ENCODE results near the gene ETV5. TPM values are rescaled to one million over a fixed set of nuclear protein-coding genes. Genes with fewer than 3 reads are reported as not detected.

ETV5 gene
- total RNA-seq, 1 donor from 2014 or later, result 26.1 TPM

GRCh38 chr3:186123012-186123411 lies 14.1 kb upstream of the ETV5 start:
- DNase-seq, result no peak

GRCh38 chr3:186121968-186122367 lies 13.1 kb upstream of the ETV5 start:
- peak; percentile 57 for DNase-seq

- no peak for DNase-seq
Observed at GRCh38 chr3:186121278-186121677, 12.4 kb upstream of the ETV5 start.

GRCh38 chr3:186119499-186119898 lies 10.6 kb upstream of the ETV5 start:
- no peak for DNase-seq

GRCh38 chr3:186118692-186119091 lies 9.8 kb upstream of the ETV5 start:
- no peak for DNase-seq

DNA sequence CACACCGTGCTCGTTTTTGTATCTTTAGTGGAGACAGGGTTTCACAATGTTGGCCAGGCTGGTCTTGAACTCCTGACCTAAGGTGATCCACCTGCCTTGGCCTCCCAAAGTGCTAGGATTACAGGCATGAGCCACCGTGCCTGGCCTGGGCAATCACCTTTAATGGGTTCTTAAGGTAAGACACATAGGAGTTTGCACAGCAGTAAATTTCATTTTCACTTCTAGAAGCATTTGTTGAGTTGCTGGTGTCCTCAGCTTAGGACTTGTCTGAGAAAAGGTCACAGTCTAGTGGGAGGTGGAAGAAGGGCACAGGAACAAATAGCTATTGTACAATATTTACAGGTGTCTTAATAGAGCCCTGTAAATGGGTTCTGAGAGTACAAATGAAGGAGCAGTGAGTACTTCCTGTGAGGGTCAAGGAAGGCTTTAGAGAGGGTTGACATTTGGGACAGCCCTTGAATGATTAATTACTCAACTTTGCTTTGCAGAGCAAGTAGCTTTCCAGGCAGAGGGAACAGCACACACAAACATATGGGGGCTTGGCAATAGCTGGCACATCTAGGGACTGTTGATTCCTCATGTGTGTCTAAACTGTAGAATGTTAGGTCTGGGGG lies 8.7 kb upstream of the ETV5 start:
- DNase-seq, result no peak

- DNase-seq, result no peak
Observed at GRCh38 chr3:186115239-186115996, 6.5 kb upstream of the ETV5 start.

DNA sequence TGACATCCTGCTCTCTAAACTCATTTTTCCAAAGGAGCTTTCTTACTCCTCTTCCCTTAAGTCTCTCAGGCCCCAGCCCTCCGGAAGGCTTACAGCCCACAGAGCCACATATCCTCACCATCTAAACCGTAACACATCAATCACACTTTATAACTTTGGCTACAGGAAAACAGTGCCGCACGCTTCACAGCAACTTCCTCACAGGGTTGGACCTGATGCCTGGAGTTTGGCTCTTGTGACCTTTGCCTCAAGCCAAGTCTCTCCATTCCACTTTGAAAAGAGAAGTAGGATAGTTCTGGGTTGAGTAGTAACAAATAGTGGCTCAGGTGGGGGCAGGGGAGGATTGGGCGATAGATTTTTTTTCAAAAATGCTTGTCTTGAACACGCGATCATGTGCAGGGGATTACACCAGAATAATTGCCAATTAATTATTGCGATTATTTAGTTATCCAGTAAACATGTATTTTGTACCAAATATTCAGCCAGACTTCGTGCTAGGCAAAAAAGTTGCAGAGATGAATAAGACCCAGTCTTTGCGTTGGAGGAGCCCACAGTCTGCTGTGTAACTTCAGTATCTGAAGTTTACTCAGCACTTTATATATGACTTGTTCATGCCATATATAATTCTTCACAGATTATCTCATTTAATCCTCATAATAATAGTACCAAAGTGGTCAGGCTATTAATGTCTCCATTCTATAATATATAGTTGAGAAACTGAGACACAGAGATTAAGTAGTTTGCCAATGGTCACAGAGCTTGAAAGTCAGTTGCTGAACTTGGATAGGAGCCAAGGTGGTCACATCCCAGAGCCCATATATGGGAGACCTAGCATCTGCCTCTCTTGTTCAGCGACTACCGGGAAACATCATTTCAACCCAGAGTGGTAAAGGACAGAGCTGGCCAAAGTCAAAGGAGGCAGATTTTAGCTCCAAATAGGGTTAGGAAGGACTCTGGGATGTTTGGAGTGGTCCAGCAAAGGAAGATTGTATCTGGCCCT lies 2.4 kb upstream of the ETV5 start:
- peak; percentile 44 for DNase-seq

- DNase-seq, result peak; percentile 70
Observed at GRCh38 chr3:186109897-186110803, 1.3 kb upstream of the ETV5 start.

DNA sequence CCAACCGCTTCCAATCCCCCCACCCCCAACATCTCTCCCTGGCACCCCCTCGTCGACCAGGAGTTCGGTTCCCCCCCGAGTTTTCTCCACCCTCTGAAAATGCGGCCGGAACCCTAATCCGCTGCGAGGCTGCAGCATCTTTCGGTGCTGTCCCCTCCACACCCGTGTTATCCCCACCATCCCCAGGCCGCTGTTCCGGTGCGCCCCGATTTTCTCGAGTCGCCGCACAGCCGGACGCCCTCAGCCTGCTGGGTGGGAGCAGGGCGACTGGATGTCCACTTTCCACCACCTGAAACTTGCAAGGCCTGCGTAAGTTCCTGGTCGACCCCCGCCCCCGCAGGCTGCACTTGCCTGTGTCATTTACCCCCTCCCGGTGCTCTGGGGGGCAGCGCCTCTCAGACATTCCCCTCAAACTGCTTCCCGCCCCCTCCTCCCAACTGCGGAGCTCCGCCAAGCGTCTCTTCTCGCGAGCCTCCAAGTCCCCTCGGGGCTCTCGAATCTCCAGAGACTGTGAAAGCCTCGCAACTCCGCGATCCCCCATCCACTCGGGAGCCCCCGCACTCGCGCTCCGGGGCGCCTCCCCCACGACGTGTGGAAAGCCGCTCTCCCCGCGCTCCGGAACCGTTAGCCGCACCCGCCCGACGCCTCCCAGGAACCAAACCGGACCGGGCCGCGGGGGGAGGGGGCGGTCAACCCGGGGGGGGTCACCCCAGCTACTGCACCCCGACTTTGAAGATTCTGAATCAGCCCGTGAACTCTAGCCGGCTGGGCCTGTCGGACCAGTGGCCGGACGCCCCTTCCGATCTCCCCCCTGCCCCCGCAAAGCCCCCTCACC lies 566 bp downstream of the ETV5 start:
- peak; percentile 78 for DNase-seq

GRCh38 chr3:186107215-186108105 lies 1.4 kb downstream of the ETV5 start:
- DNase-seq, result peak; percentile 90

- no peak for DNase-seq
Observed at GRCh38 chr3:186105543-186105942, 3.3 kb downstream of the ETV5 start.

DNA sequence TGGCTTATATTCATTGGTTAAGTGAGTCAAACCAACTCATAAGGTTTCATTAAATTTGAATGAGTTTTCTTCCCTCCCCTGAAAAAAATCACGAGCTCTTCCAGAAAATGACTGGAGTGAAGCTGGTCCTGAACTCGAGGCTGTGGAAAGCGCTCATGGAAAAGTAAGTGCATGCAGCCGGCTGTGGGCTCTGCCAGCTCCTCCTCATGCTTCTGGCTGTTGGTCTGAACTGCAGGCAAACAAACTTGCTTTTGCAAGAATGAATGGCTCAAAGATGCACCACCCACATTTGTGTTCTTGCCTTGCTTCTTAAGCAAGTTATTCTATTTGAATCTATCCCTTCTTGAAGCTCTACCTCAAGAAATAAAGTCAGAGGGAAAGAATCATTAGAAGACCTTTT lies 6.2 kb downstream of the ETV5 start:
- peak; percentile 32 for DNase-seq

DNA sequence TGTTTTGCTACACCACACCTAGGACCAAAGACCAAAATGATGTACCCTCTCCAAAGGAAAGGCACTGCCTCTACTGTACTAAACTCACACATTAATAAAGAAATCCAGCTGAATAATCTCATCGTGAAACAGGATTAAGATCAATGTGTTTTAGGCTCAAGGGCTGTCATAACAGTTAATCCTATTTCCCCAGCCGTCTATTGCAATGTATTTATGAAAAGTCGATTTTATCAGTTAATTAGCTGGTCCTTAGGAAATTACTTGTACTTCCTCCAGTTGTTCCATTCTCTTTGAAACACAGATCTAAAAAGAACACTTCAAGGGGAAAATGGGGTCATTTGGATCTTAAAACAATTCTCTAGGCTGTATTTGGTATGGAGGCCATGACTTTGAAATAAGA lies 8.5 kb downstream of the ETV5 start:
- no peak for DNase-seq

DNA sequence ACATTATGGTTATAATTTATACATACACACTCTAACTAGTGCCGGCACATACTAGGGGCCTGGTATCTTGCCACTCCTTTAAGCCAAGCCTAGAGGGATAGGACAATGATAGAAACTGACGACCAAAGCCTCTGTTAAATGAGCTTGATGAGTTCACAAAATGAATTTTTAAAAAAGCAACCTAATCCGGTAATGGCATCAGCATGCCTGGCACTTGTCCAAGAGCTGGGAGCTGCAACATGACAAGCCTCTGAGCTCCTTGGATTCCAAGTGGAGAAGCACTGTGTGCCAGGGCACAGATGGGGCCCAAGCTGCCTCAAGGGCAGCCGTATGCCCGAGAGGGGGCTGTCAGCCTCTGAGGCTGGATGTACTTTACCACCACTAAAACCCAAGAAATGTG lies 9.7 kb downstream of the ETV5 start:
- peak; percentile 90 for DNase-seq

DNA sequence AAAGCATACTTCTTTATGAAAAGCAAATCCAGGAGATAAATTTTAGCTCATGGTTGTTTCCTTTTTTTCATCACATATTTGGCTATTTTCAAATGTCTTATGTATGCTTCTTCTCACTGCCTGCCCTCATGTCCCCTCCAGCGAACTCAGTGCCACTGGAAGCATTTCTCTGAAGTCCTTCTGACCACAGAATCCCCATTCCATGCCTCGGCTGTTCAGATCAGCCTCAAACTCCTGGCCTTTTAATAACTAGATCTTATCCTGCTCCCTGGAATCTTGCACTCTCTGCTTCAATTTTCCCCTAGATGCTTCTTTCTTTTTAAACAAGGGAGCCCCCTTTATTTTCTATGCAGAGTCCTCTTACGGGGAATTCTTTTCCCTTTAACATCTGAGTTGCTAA lies 10.1 kb downstream of the ETV5 start:
- no peak for DNase-seq

DNA sequence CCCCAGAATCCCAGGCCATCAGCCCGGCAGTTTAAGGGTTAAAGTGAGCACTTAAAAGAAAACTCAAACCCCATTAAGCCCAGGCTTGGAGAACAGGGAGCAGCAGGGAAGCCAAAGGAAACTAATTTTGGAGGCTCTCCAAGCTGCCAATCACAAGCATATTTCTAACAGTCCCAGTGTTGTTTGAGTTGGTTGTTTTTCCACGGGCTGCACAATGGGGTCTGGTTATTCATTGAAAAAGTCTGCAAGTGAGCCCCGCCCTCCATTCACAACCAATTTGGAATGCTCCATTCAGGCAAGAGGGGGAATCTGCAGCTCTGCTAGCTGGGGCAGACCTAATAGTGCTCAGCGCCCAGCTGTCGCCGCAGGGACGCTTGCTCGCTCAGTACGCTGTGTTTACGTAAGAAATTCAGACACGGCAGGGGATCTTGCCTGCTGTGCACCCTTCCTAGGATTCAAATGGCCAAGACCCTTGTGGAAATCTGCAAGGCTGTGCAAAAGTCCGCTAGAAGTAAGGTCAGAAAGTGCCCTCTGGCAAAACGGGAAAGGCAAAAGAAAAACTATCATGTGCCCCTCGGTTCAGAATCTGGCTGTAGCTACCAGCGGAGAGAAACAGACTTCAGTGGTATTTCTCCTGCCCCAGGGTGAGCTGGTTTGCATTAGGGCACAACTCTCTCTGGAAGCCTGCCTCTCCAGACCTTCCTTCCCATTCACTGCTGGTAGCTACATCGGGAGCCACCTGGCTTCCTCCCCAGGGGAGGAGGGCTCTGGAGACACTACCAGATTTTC lies 11.0 kb downstream of the ETV5 start:
- DNase-seq, result peak; percentile 97

DNA sequence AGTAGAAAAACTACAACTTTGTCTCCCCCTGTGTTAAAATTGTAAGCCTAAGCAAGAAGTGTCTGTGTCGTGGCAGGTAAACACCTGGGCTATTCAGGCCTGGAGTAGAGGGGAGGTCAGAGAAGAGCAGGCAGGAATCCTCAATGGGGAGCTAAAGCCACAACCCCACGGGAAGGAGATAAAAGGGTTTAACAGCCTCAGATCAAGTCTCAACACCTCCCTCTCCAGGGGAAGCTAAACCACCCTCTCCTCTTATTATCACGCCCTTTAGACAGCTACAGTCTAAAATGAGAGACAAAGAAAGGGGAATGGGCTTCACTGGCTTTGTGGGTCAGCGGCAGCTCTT lies 11.6 kb downstream of the ETV5 start:
- DNase-seq, result no peak

GRCh38 chr3:186096290-186096689 lies 12.6 kb downstream of the ETV5 start:
- DNase-seq, result no peak
